H1 (cell line): ENCODE measurements around the gene CRADD. TPM values are rescaled to one million over a fixed set of nuclear protein-coding genes. Genes with fewer than 3 reads are reported as not detected.
A peak's percentile ranks its signal among the peaks of the same experiment; 100 is the strongest.

Source experiments
- CTCF ChIA-PET: fragments of 300-600 bp; sonication (Branson Sonifier 250); formaldehyde crosslinking; loops from one replicate; lab custom pipeline; 2021; ENCODE audit not compliant: partially characterized antibody; lab: Charles Lee
- POLR2A ChIA-PET: fragments of 300-600 bp; sonication (Branson Sonifier 250); formaldehyde crosslinking; loops from one replicate; lab custom pipeline; 2021; ENCODE audit warnings: inconsistent platforms; ENCODE audit not compliant: partially characterized antibody; lab: Charles Lee
- DNase-seq, 2 experiments: peaks; one replicate each; pipeline versions ENCODE4 v3.0.0 to v3.0.0-alpha.2; 2010 to 2022; ENCODE audit warnings: low spot score in 2 of 2, low read depth in 1 of 2, mixed read lengths in 1 of 2
- FAIRE-seq: peaks from 2 replicates; lab custom pipeline; 2011; peaks lifted over from hg19 to GRCh38; lab: Jason Lieb, UNC
- H2AFZ ChIP-seq: 2 replicates; pipeline ENCODE4 v1.8.1; 2012; ENCODE audit warnings: low read length, inconsistent platforms
- H2AK5ac ChIP-seq: 2 replicates; pipeline ENCODE4 v1.6.1; 2013; ENCODE audit warnings: low read depth, low read length
- H2BK120ac ChIP-seq: replicated peaks from 2 replicates; pipeline ENCODE3; 2013; ENCODE audit warnings: low read depth, low read length, inconsistent platforms
- H2BK12ac ChIP-seq: 2 replicates; pipeline ENCODE4 v1.6.1; 2013; ENCODE audit warnings: low read depth, low read length
- H2BK15ac ChIP-seq: 2 replicates; pipeline ENCODE4 v1.6.1; 2013; ENCODE audit warnings: low read length
- H2BK20ac ChIP-seq: 2 replicates; pipeline ENCODE4 v1.6.1; 2013; ENCODE audit warnings: low read length
- H2BK5ac ChIP-seq: 2 replicates; pipeline ENCODE4 v1.6.1; 2013; ENCODE audit warnings: low read depth, low read length
- H3K14ac ChIP-seq: 2 replicates; pipeline ENCODE4 v1.6.1; 2013; ENCODE audit warnings: inconsistent platforms; ENCODE audit not compliant: insufficient read length
- H3K18ac ChIP-seq: 2 replicates; pipeline ENCODE4 v1.6.1; 2013; ENCODE audit warnings: low read length; ENCODE audit errors: extremely low read depth
- H3K23ac ChIP-seq: 2 replicates; pipeline ENCODE4 v1.6.1; 2013; ENCODE audit warnings: inconsistent platforms; ENCODE audit not compliant: insufficient read length
- H3K23me2 ChIP-seq: 2 replicates; pipeline ENCODE4 v1.6.1; 2013; ENCODE audit warnings: low read depth, low read length
- H3K27ac ChIP-seq: 2 replicates; pipeline ENCODE4 v1.6.1; 2011; ENCODE audit warnings: low read depth, low read length, inconsistent platforms
- H3K27me3 ChIP-seq, 4 experiments: replicated peaks in 1 of 4; 1 replicate in 1 of 4; 2 replicates in 3 of 4; pipeline versions ENCODE4 v1.6.1 to v1.8.1; 2011 to 2013; ENCODE audit warnings: low read length in 3 of 4, mild to moderate bottlenecking in 3 of 4, inconsistent platforms in 2 of 4, mixed read lengths in 2 of 4, moderate library complexity in 1 of 4; ENCODE audit not compliant: control insufficient read depth in 3 of 4, insufficient read depth in 3 of 4; ENCODE audit errors: extremely low read depth in 1 of 4
- H3K36me3 ChIP-seq, 4 experiments: 2 replicates each; pipeline versions ENCODE4 v1.6.1 to v1.8.1; 2011 to 2013; ENCODE audit warnings: mild to moderate bottlenecking in 4 of 4, low read length in 3 of 4, moderate library complexity in 2 of 4, control low read depth in 1 of 4, inconsistent platforms in 1 of 4; ENCODE audit not compliant: insufficient read depth in 4 of 4, control insufficient read depth in 2 of 4
- H3K4ac ChIP-seq: replicated peaks from 2 replicates; pipeline ENCODE3; 2013; ENCODE audit warnings: low read length, low read depth, mixed read lengths, inconsistent platforms; ENCODE audit not compliant: insufficient read length
- H3K4me1 ChIP-seq, 4 experiments: replicated peaks in 1 of 4; 1 replicate in 1 of 4; 2 replicates in 3 of 4; pipeline versions ENCODE4 v1.6.1 to v1.8.1; 2011 to 2013; ENCODE audit warnings: low read length in 3 of 4, inconsistent platforms in 2 of 4, mixed read lengths in 1 of 4; ENCODE audit not compliant: insufficient read depth in 4 of 4, control insufficient read depth in 3 of 4
- H3K4me2 ChIP-seq, 2 experiments: 2 replicates each; pipeline versions ENCODE4 v1.6.1 to v1.8.1; 2011 to 2013; ENCODE audit warnings: low read depth in 2 of 2, low read length in 2 of 2, control low read depth in 1 of 2, inconsistent platforms in 1 of 2, mild to moderate bottlenecking in 1 of 2; ENCODE audit not compliant: insufficient read depth in 1 of 2
- H3K4me3 ChIP-seq, 4 experiments: fragments of 200-600, 300-600 bp in 1 of 4; sonication (generic), shearing (Covaris generic), sonication (Bioruptor Twin) in 1 of 4; 2 replicates each; pipeline versions ENCODE4 v1.5.1 to v1.8.1; 2011 to 2016; ENCODE audit warnings: low read length in 4 of 4, low read depth in 3 of 4, control low read depth in 2 of 4, inconsistent platforms in 2 of 4, mild to moderate bottlenecking in 2 of 4, mixed read lengths in 1 of 4, moderate library complexity in 1 of 4; ENCODE audit not compliant: insufficient read depth in 2 of 4; ENCODE audit errors: extremely low read depth in 1 of 4
- H3K56ac ChIP-seq: replicated peaks from 2 replicates; pipeline ENCODE3; 2013; ENCODE audit warnings: low read depth, mild to moderate bottlenecking, mixed read lengths, low read length, inconsistent platforms; ENCODE audit not compliant: insufficient read length
- H3K79me1 ChIP-seq: 2 replicates; pipeline ENCODE4 v1.6.1; 2013; ENCODE audit warnings: low read depth, low read length, control low read depth
- H3K79me2 ChIP-seq, 2 experiments: 2 replicates each; pipeline versions ENCODE4 v1.6.1 to v1.8.1; 2012 to 2013; ENCODE audit warnings: low read length in 2 of 2, mild to moderate bottlenecking in 2 of 2, inconsistent platforms in 1 of 2; ENCODE audit not compliant: insufficient read depth in 2 of 2, control insufficient read depth in 1 of 2
- H3K9ac ChIP-seq, 4 experiments: replicated peaks in 1 of 4; 1 replicate in 1 of 4; 2 replicates in 3 of 4; pipeline versions ENCODE4 v1.6.1 to v1.8.1; 2011 to 2013; ENCODE audit warnings: low read depth in 3 of 4, low read length in 3 of 4, control low read depth in 2 of 4, mild to moderate bottlenecking in 2 of 4, moderate library complexity in 2 of 4, inconsistent platforms in 1 of 4; ENCODE audit errors: extremely low read depth in 1 of 4
- H3K9me3 ChIP-seq, 2 experiments: 2 replicates each; pipeline versions ENCODE4 v1.6.1 to v1.8.1; 2012 to 2013; ENCODE audit warnings: mild to moderate bottlenecking in 2 of 2, moderate library complexity in 2 of 2, control low read depth in 1 of 2, inconsistent platforms in 1 of 2, low read depth in 1 of 2, low read length in 1 of 2, mixed read lengths in 1 of 2; ENCODE audit not compliant: insufficient read depth in 2 of 2
- H4K20me1 ChIP-seq, 2 experiments: replicated peaks in 1 of 2; 2 replicates each; pipeline versions ENCODE3 to v1.8.1; 2011 to 2013; ENCODE audit warnings: inconsistent platforms in 2 of 2, low read length in 2 of 2, mild to moderate bottlenecking in 1 of 2; ENCODE audit not compliant: insufficient read depth in 2 of 2, control insufficient read depth in 1 of 2
- H4K5ac ChIP-seq: 2 replicates; pipeline ENCODE4 v1.6.1; 2013; ENCODE audit warnings: low read length, low read depth, mixed read lengths, inconsistent platforms; ENCODE audit not compliant: insufficient read length
- H4K8ac ChIP-seq: 2 replicates; pipeline ENCODE4 v1.8.0; 2013; ENCODE audit warnings: mild to moderate bottlenecking, moderate library complexity, low read length, inconsistent platforms; ENCODE audit not compliant: insufficient read depth; ENCODE audit errors: extremely low read depth
- H4K91ac ChIP-seq: replicated peaks from 2 replicates; pipeline ENCODE3; 2013; ENCODE audit warnings: low read length, mixed read lengths, inconsistent platforms; ENCODE audit not compliant: insufficient read length
- CBX5 ChIP-seq: fragments of 300-800, 300-1000 bp; sonication (generic); IDR thresholded peaks from 2 replicates; pipeline ENCODE4 v1.7.1; 2016; ENCODE audit warnings: antibody characterized with exemption, low read length, low read depth
- RAD21 ChIP-seq, 2 experiments: IDR thresholded peaks in 1 of 2; conservative IDR thresholded peaks in 1 of 2; 2 replicates each; pipeline ENCODE4 v1.6.1; 2011; ENCODE audit warnings: low read depth in 2 of 2, low read length in 2 of 2, improper control_type of control experiment in 1 of 2, inconsistent platforms in 1 of 2, mild to moderate bottlenecking in 1 of 2, moderate library complexity in 1 of 2
- RFX5 ChIP-seq: IDR thresholded peaks from 2 replicates; pipeline ENCODE4 v1.6.1; 2011; ENCODE audit warnings: low read depth, low read length, improper control_type of control experiment, borderline replicate concordance
- WGBS, 2 experiments: shearing (Covaris generic) in 1 of 2; methylation state at CpG; one replicate each; pipeline versions ENCODE4 v1.1.6 to v1.1.7; 2013 to 2015; ENCODE audit warnings: low lambda C conversion rate in 2 of 2, mixed read lengths in 2 of 2, inconsistent platforms in 1 of 2, low coverage in 1 of 2, missing lambda C conversion rate in 1 of 2; ENCODE audit not compliant: insufficient replicate concordance in 2 of 2, insufficient coverage in 1 of 2, insufficient read length in 1 of 2; ENCODE audit errors: extremely low coverage in 1 of 2, missing lambda C conversion rate in 1 of 2; 5-methylcytosine and 5-hydroxymethylcytosine counted together
- polyA plus RNA-seq, 7 experiments: library from polyadenylated mRNA; depleted of rRNA in 3 of 7; stranded (reverse) in 5 of 7; unstranded in 2 of 7; fragments of >200 nt in 5 of 7; fragments of 200-250 nt in 2 of 7; gene quantifications; 1 replicate in 5 of 7; 2 replicates in 1 of 7; 4 replicates in 1 of 7; pipeline versions ENCODE4 v1.2.1 to v1.2.3, GENCODE V29; 2011 to 2013; ENCODE audit warnings: missing spikeins in 2 of 7, mixed read lengths in 2 of 7
- total RNA-seq: library from RNA; stranded (reverse); fragmentation: NEBNext Ultra II Directional; extraction: Animal tissue kit (Norgen Biotek cat#: 25700); gene quantifications from 2 replicates; pipeline ENCODE4 v1.2.1, GENCODE V29; 2021

CRADD gene
- total and polyA plus RNA-seq, 2 of the 8 experiments (the other 6 are each of a cell fraction or from before 2014, with no cell fraction given) = 8.1 to 15.4 TPM

- H3K4ac ChIP-seq = no peak overlapping the region
- no peak overlapping the region for H2BK12ac ChIP-seq
- H3K4me2 ChIP-seq = no peak overlapping the region
- no peak overlapping the region for H3K56ac ChIP-seq
- FAIRE-seq (no peak), DNase-seq (no peak)
- H4K20me1 ChIP-seq = no peaks in the 10 kb centered on the region
- no peaks in the 10 kb centered on the region for H3K79me1 ChIP-seq
- no peak overlapping the region for H2BK15ac ChIP-seq
- H2AFZ ChIP-seq = no peak overlapping the region
- H3K27me3 ChIP-seq = no peaks in the 10 kb centered on the region
- no peak overlapping the region for H3K14ac ChIP-seq
- H4K5ac ChIP-seq = no peak overlapping the region
- H3K9me3 ChIP-seq = no peaks in the 10 kb centered on the region
- POLR2A ChIA-PET = interaction anchor here (0.7 to 1.5 kb wide), 2 partner anchors 18 to 269 kb away, joined by 3 read pairs; no protein-coding TSS in a partner anchor
- no peak overlapping the region for H3K4me3 ChIP-seq
- H3K9ac ChIP-seq = no peak overlapping the region
- H2BK5ac ChIP-seq = no peak overlapping the region
- H3K4me1 ChIP-seq = peaks cover 0 to 2% (median 1%) of the 10 kb centered on the region in 4 experiments; a peak in 2 of 7 replicates
- H3K36me3 ChIP-seq = no peaks in the 10 kb centered on the region
- H3K27ac ChIP-seq = no peak overlapping the region
- no peak overlapping the region for H4K91ac ChIP-seq
- H2BK120ac ChIP-seq = no peak overlapping the region
- no peaks in the 10 kb centered on the region; a peak in 1 of 4 replicates for H3K79me2 ChIP-seq
- no peak overlapping the region for H2AK5ac ChIP-seq
- 87% methylated on average over 4 of the region's 4 CpGs; no CpG with 5 or more reads in 1 of the 2 experiments for WGBS, 2 experiments
- no peaks in the 10 kb centered on the region for H3K23me2 ChIP-seq
- no peak overlapping the region for H2BK20ac ChIP-seq
- no peak overlapping the region for H4K8ac ChIP-seq
- H3K18ac ChIP-seq = no peak overlapping the region
- CTCF ChIA-PET = interaction anchor here (1.0 to 3.0 kb wide), 11 partner anchors 8 to 336 kb away, joined by 3 to 11 read pairs (median 4); no protein-coding TSS in a partner anchor
- TF ChIP-seq RFX5 = no peak
- TF ChIP-seq RAD21 (IDR thresholded peaks at IDR 0.05 in 1 of 2, conservative IDR thresholded peaks at IDR 0.05 in 1 of 2; ENCODE audit: low read depth in 2 of 2, low read length in 2 of 2) = peak; percentile 30 to 38; a peak in 3 of 4 replicates
- TF ChIP-seq CBX5 = no peak
- TF ChIP-seq, all 59 proteins: peak for 1
- H3K23ac ChIP-seq = no peak overlapping the region
Measured at GRCh38 chr12:93839064-93839463, 161.9 kb downstream of the CRADD start.
